Activated naive CD4-positive, alpha-beta T cell treated with anti-CD3 and anti-CD28 coated beads for 36 hours (primary cell): ENCODE results near the gene PNMT. TPM values are rescaled to one million over a fixed set of nuclear protein-coding genes. Genes with fewer than 3 reads are reported as not detected.
"Not testable (repeated sequence)": the region's sequence is repeated elsewhere in the genome, so short reads cannot be mapped to it uniquely, and the experiment has no call there.

ENCODE experiments used
- CTCF ChIA-PET: fragments of 350-600 bp; sonication (Branson Sonifier 250); formaldehyde crosslinking; loops from one replicate; lab custom pipeline; 2021; ENCODE audit warnings: antibody characterized with exemption; lab: Charles Lee
- DNase-seq: peaks from one replicate; pipeline ENCODE4 v3.0.0-alpha.2; 2020
- H3K27ac Mint-ChIP-seq: one replicate; pipeline ENCODE4 v1.8.0; 2021; ENCODE audit warnings: mild to moderate bottlenecking, mixed read lengths
- H3K27me3 Mint-ChIP-seq: one replicate; pipeline ENCODE4 v1.8.0; 2021; ENCODE audit warnings: low read depth, mixed read lengths
- H3K36me3 Mint-ChIP-seq: one replicate; pipeline ENCODE4 v1.8.0; 2021; ENCODE audit warnings: low read depth, mixed read lengths
- H3K4me1 Mint-ChIP-seq: one replicate; pipeline ENCODE4 v1.8.0; 2021; ENCODE audit warnings: low read depth, mixed read lengths
- H3K4me3 Mint-ChIP-seq: one replicate; pipeline ENCODE4 v1.8.0; 2021; ENCODE audit warnings: mild to moderate bottlenecking, moderate library complexity, mixed read lengths
- H3K9me3 Mint-ChIP-seq: one replicate; pipeline ENCODE4 v1.8.0; 2021; ENCODE audit warnings: mixed read lengths
- intact Hi-C: fragments of 100-400 bp; cut with micrococcal nuclease; formaldehyde crosslinking; loops from one replicate; pipeline ENCODE4 v1.15.1; 2023
- total RNA-seq, 2 experiments: library from RNA; stranded (reverse); gene quantifications; one replicate each; pipeline ENCODE4 v1.2.3, GENCODE V29; 2021

Gene PNMT
- total RNA-seq, 2 experiments from 2014 or later: not detected

GRCh38 chr17:39701784-39702422 lies 33.6 kb downstream of the PNMT start:
- H3K9me3 Mint-ChIP-seq: no peaks in the 10 kb centered on the region
- CTCF ChIA-PET: no interaction called here
- intact Hi-C loops: no loop called here

DNA sequence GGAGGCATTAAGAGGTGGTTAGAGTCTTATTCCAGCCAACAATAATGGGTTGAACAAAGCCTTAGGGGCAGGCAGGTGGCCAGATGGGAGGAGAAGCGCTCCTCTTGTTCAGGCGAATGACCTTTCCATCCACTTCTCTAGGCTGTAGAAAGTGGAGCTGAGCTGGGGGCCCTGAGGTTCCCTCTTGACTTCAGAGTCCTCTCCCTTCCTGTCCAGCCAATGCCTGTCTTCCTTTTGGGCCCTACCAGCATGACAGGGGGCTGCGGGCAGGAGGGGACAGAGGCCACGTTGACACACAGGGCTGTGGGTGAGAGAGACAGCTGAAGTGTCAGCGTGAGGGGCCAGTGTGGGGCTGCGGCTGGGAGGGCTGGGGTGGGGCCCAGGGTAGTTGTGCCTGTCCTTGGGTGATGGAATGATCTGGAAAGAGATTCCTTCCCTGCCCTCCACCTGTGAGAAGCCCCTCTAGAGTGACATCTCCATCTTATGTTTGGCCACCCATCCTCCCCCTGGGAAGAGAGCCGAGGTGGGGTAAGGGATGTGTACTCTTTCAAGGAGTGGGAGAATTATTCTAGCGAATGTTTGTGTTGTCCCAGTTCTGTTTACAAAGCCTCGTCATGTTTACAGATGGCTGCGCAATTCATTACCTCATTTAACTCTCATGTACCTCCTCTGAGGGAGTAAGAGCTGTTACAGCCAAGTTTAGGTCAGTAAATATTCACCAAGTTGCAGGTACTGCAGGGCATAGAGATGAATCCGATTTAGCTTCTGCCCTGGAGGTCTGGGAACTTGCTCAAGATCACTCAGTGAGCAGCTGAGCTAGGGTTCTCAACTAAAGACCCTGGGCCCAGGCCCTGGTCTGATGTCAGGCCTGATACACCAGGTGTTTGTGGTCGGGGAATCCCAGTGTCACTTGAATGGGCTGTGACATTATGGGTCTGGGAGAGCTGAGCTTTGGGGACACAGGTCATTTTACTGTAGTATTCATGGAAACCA lies 34.9 kb downstream of the PNMT start:
- Mint-ChIP-seq H3K27me3 (peaks cover 25% of the 10 kb centered on the region), H3K9me3 (no peaks in the 10 kb centered on the region), H3K36me3 (no peaks in the 10 kb centered on the region), H3K4me3 (no peak overlapping the region), H3K27ac (no peak overlapping the region), H3K4me1 (peaks cover 19% of the 10 kb centered on the region)
- DNase-seq: no peak
- intact Hi-C loops: no loop called here
- CTCF ChIA-PET: interaction anchor here (1.3 kb wide), 1 partner anchor 26 kb away, joined by 3 read pairs; no protein-coding TSS in a partner anchor

More at GRCh38 chr17:39701784-39702422, 33.6 kb downstream of the PNMT start:
- no peak overlapping the region for H3K27ac Mint-ChIP-seq
- no peak for DNase-seq
- H3K36me3 Mint-ChIP-seq: no peaks in the 10 kb centered on the region
- H3K4me3 Mint-ChIP-seq: no peak overlapping the region
- H3K4me1 Mint-ChIP-seq: peaks cover 12% of the 10 kb centered on the region
- H3K27me3 Mint-ChIP-seq: peaks cover 25% of the 10 kb centered on the region

GRCh38 chr17:39703913-39704312 lies 35.7 kb downstream of the PNMT start:
- no peak overlapping the region for H3K4me3 Mint-ChIP-seq

DNA sequence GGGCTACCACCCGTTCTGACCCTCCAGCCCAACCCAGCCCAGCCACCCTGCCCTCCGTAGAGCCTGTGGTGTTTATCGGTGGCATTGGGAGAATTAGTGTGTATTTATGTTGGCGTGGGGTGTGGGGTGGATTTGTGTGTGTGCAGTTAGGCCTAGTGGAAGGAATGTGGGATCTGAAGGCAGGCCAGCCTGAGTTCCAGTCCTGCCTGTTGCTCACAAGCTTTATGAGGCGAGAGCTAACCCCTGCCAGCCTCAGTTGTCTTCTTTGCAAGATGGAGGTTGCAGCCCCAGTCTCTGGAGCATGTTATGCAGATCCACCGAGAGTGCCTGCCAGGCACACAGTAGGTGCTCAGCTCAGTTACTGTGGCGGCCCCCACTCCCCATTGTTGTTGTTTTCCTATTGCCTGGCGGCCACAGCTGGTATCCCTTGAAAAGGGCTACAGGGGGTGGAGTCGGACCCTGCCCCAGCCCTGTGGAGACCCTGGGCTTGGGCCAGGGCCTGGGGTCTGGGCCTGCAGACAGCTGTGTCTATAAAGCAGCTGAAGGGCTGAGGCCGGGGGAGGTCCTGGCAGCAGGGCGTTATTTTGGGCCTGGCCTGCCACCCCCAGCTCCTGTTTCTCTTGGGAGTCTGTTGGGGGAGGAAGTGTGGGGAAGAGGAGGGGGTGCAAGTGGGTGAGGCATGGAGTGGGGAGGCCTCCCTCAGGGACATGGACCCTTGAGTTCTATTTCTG lies 36.7 kb downstream of the PNMT start:
- Mint-ChIP-seq H3K9me3 (no peaks in the 10 kb centered on the region), H3K27ac (no peak overlapping the region), H3K4me3 (no peak overlapping the region), H3K36me3 (no peaks in the 10 kb centered on the region), H3K4me1 (peaks cover 15% of the 10 kb centered on the region), H3K27me3 (peaks cover 14% of the 10 kb centered on the region)
- intact Hi-C loops: no loop called here
- no peak for DNase-seq
- CTCF ChIA-PET: no interaction called here

More at GRCh38 chr17:39703913-39704312, 35.7 kb downstream of the PNMT start:
- Mint-ChIP-seq H3K27me3 (peaks cover 23% of the 10 kb centered on the region), H3K36me3 (no peaks in the 10 kb centered on the region), H3K27ac (no peak overlapping the region), H3K4me1 (peaks cover 19% of the 10 kb centered on the region), H3K9me3 (no peaks in the 10 kb centered on the region)
- CTCF ChIA-PET: interaction anchor here (1.3 kb wide), 1 partner anchor 25 kb away, joined by 3 read pairs; no protein-coding TSS in a partner anchor
- DNase-seq: no peak
- intact Hi-C loops: no loop called here

- H3K36me3 Mint-ChIP-seq: no peaks in the 10 kb centered on the region
- CTCF ChIA-PET: no interaction called here
These were observed 37.6 kb downstream of the PNMT start for GRCh38 chr17:39705786-39706348.

GRCh38 chr17:39706383-39706782 lies 38.1 kb downstream of the PNMT start:
- intact Hi-C loops: no loop called here
- CTCF ChIA-PET: no interaction called here
- Mint-ChIP-seq H3K9me3 (no peaks in the 10 kb centered on the region), H3K4me3 (no peak overlapping the region), H3K27ac (no peak overlapping the region), H3K36me3 (no peaks in the 10 kb centered on the region), H3K4me1 (peaks cover 10% of the 10 kb centered on the region), H3K27me3 (peaks cover 4% of the 10 kb centered on the region)
- DNase-seq: no peak

More at GRCh38 chr17:39705786-39706348, 37.6 kb downstream of the PNMT start:
- H3K27me3 Mint-ChIP-seq: peaks cover 9% of the 10 kb centered on the region
- H3K27ac Mint-ChIP-seq: no peak overlapping the region
- no peak for DNase-seq
- H3K4me1 Mint-ChIP-seq: peaks cover 12% of the 10 kb centered on the region
- intact Hi-C loops: no loop called here
- no peak overlapping the region for H3K4me3 Mint-ChIP-seq
- no peaks in the 10 kb centered on the region for H3K9me3 Mint-ChIP-seq

GRCh38 chr17:39706921-39707337 lies 38.7 kb downstream of the PNMT start:
- DNase-seq: no peak
- intact Hi-C loops: no loop called here
- no peaks in the 10 kb centered on the region for H3K9me3 Mint-ChIP-seq
- no peaks in the 10 kb centered on the region for H3K36me3 Mint-ChIP-seq
- H3K27ac Mint-ChIP-seq: no peak overlapping the region
- no peak overlapping the region for H3K4me3 Mint-ChIP-seq
- CTCF ChIA-PET: no interaction called here
- H3K27me3 Mint-ChIP-seq: no peaks in the 10 kb centered on the region
- H3K4me1 Mint-ChIP-seq: peaks cover 10% of the 10 kb centered on the region

DNA sequence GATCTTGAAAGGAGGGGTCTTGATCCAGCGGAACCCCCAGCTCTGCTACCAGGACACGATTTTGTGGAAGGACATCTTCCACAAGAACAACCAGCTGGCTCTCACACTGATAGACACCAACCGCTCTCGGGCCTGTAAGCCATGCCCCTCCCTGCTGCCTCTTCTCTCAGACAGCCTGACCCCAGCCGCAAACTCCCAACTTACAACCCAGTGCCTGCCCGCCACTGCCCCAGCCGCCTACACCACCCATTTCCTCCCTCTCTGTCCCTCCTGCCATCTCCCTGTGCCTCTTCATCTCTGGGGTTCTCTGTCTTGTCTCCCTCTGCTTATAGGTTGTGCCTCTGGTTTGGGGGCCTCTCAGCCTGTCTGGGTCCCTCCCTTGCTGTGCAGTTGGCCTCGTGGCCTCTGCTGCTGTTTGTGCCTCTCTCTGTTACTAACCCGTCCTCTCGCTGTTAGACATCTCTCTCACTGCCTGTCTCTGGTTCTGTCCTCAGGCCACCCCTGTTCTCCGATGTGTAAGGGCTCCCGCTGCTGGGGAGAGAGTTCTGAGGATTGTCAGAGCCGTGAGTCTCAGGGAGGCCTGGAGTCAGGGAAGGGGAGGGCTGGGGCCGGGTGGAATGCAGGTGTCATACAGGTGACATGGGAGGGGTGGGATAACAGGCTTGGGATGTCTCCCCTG lies 41.2 kb downstream of the PNMT start:
- intact Hi-C loops: no loop called here
- no peaks in the 10 kb centered on the region for H3K27me3 Mint-ChIP-seq
- no peak overlapping the region for H3K27ac Mint-ChIP-seq
- no peaks in the 10 kb centered on the region for H3K9me3 Mint-ChIP-seq
- CTCF ChIA-PET: interaction anchor here (1.1 kb wide), 3 partner anchors 20 to 88 kb away, joined by 3 to 6 read pairs (median 4); no protein-coding TSS in a partner anchor
- no peak for DNase-seq
- peaks cover 10% of the 10 kb centered on the region for H3K4me1 Mint-ChIP-seq
- no peak overlapping the region for H3K4me3 Mint-ChIP-seq
- no peaks in the 10 kb centered on the region for H3K36me3 Mint-ChIP-seq

DNA sequence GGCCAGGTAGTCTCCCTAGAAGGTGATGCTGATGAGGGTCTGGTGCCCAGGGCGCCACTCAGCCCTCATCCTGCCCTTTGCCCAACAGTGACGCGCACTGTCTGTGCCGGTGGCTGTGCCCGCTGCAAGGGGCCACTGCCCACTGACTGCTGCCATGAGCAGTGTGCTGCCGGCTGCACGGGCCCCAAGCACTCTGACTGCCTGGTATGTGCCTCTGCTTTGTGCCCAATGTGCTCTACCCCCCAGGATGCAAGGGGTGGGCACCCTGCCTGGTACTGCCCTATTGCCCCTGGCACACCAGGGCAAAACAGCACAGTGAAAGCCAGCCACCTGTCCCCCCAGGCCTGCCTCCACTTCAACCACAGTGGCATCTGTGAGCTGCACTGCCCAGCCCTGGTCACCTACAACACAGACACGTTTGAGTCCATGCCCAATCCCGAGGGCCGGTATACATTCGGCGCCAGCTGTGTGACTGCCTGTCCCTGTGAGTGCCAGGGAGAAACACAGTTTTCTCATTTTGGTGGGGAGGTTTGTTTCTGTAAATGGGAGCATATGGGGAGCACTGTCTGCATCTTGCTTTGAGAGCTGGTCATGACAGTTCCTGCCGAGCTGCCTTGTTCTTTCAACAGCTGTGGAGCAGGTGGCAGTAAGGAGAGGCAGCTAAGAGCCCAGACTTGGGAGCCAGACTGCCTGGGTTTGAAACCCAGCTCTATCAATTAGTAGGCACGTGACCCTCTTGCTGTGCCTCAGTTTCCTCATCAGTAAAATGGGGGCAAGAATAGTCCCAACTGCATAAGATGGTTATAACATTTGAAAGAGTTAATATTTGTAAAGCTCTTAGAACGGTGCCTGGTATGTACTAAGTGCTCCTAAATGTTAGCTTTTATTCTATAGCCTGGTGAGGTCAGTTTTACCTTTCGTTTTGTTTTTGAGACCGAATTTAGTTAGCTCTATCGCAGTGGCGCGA lies 42.0 kb downstream of the PNMT start:
- Mint-ChIP-seq H3K27me3 (no peaks in the 10 kb centered on the region), H3K36me3 (no peaks in the 10 kb centered on the region), H3K4me1 (peaks cover 10% of the 10 kb centered on the region), H3K27ac (no peak overlapping the region), H3K4me3 (no peak overlapping the region), H3K9me3 (no peaks in the 10 kb centered on the region)
- CTCF ChIA-PET: interaction anchor here (0.6 to 1.1 kb wide), 4 partner anchors 42 to 332 kb away, joined by 3 to 7 read pairs (median 3); partner anchors contain the start of gene PNMT
- DNase-seq: no peak
- intact Hi-C loops: no loop called here

DNA sequence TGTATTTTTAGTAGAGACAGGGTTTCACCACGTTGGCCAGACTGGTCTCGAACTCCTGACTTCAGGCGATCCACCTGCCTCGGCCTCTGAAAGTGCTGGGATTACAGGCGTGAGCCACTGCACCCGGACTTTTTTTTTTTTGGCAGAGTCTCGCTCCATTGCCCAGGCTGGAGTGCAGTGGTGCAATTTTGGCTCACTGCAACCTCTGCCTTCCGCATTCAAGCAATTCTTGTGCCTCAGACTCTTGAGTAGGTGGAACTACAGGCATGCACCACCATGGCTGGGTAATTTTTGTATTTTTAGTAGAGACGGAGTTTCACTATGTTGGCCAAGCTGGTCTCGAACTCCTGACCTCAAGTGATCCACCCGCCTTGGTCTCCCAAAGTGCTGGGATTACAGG lies 42.8 kb downstream of the PNMT start:
- H3K4me3 Mint-ChIP-seq, H3K27ac Mint-ChIP-seq, H3K9me3 Mint-ChIP-seq, intact Hi-C loops, H3K36me3 Mint-ChIP-seq, H3K27me3 Mint-ChIP-seq, DNase-seq: not testable (repeated sequence)
- peaks cover 10% of the 10 kb centered on the region for H3K4me1 Mint-ChIP-seq
- CTCF ChIA-PET: interaction anchor here (0.6 to 1.1 kb wide), 3 partner anchors 77 to 333 kb away, joined by 3 to 7 read pairs (median 3); no protein-coding TSS in a partner anchor
